ENCODE results near the gene TAB3. TPM values are rescaled to one million over a fixed set of nuclear protein-coding genes. Genes with fewer than 3 reads are reported as not detected.

Gene TAB3
- total RNA-seq, 1 donor from 2014 or later = 20.0 TPM

- Histone ChIP-seq H3K9ac (no peak overlapping the region), H3F3A (ENCODE audit: low read depth) (no peaks in the 10 kb centered on the region), H3K79me2 (ENCODE audit: low read depth) (no peaks in the 10 kb centered on the region), H3K27me3 (no peaks in the 10 kb centered on the region), H3K36me3 (no peaks in the 10 kb centered on the region), H3K4me2 (no peak overlapping the region), H4K20me1 (ENCODE audit: low read depth) (no peaks in the 10 kb centered on the region), H3K4me1 (no peaks in the 10 kb centered on the region), H3K4me3 (no peak overlapping the region), H2AFZ (replicated peaks) (no peak overlapping the region), H3K9me3 (ENCODE audit: low read depth) (no peaks in the 10 kb centered on the region), H3K27ac (no peak overlapping the region)
- DNase-seq (ENCODE audit: low spot score) = no peak
- H3K9me3 Mint-ChIP-seq = peaks cover 2% of the 10 kb centered on the region
- peaks cover 20% of the 10 kb centered on the region for H3K4me1 Mint-ChIP-seq
- no peak overlapping the region for H3K4me3 Mint-ChIP-seq
- no peaks in the 10 kb centered on the region for H3K36me3 Mint-ChIP-seq
- no peak overlapping the region for H3K27ac Mint-ChIP-seq
- TF ChIP-seq EZH2 (IDR thresholded peaks at IDR 0.05) = no peak
- TF ChIP-seq EZH2phosphoT487 (IDR thresholded peaks at IDR 0.05) = no peak
- no peak for TF ChIP-seq CTCF (IDR thresholded peaks at IDR 0.05)
- no peaks in the 10 kb centered on the region for H3K27me3 Mint-ChIP-seq (ENCODE audit: insufficient read depth, low read depth)
Observed at GRCh38 chrX:30906726-30907125, 17.7 kb upstream of the TAB3 start.

GRCh38 chrX:30905321-30905720 lies 16.3 kb upstream of the TAB3 start:
- TF ChIP-seq EZH2phosphoT487 (IDR thresholded peaks at IDR 0.05) = no peak
- no peak for TF ChIP-seq EZH2 (IDR thresholded peaks at IDR 0.05)
- TF ChIP-seq CTCF (IDR thresholded peaks at IDR 0.05) = no peak
- no peak overlapping the region for H3K4me2 ChIP-seq
- H3K27ac Mint-ChIP-seq = no peak overlapping the region
- no peaks in the 10 kb centered on the region for H3K36me3 ChIP-seq
- no peak overlapping the region for H2AFZ ChIP-seq (replicated peaks)
- H3K27me3 Mint-ChIP-seq (ENCODE audit: insufficient read depth, low read depth) = peaks cover 2% of the 10 kb centered on the region
- H3K9me3 ChIP-seq (ENCODE audit: low read depth) = no peaks in the 10 kb centered on the region
- H3K27ac ChIP-seq = no peak overlapping the region
- H3K4me3 ChIP-seq = no peak overlapping the region
- H3K4me1 Mint-ChIP-seq = peaks cover 16% of the 10 kb centered on the region
- no peaks in the 10 kb centered on the region for H3K36me3 Mint-ChIP-seq
- no peak overlapping the region for H3K9ac ChIP-seq
- H4K20me1 ChIP-seq (ENCODE audit: low read depth) = no peaks in the 10 kb centered on the region
- no peaks in the 10 kb centered on the region for H3K4me1 ChIP-seq
- no peaks in the 10 kb centered on the region for H3K79me2 ChIP-seq (ENCODE audit: low read depth)
- DNase-seq (ENCODE audit: low spot score) = no peak
- H3F3A ChIP-seq (ENCODE audit: low read depth) = no peaks in the 10 kb centered on the region
- no peak overlapping the region for H3K4me3 Mint-ChIP-seq
- no peaks in the 10 kb centered on the region for H3K27me3 ChIP-seq
- peaks cover 2% of the 10 kb centered on the region for H3K9me3 Mint-ChIP-seq

- Mint-ChIP-seq H3K9me3 (peaks cover 2% of the 10 kb centered on the region), H3K4me1 (peaks cover 10% of the 10 kb centered on the region), H3K4me3 (no peak overlapping the region), H3K27ac (no peak overlapping the region), H3K27me3 (ENCODE audit: insufficient read depth, low read depth) (peaks cover 2% of the 10 kb centered on the region), H3K36me3 (no peaks in the 10 kb centered on the region)
- TF ChIP-seq CTCF (IDR thresholded peaks at IDR 0.05) = no peak
- no peak overlapping the region for H3K4me2 ChIP-seq
- no peaks in the 10 kb centered on the region for H3K27me3 ChIP-seq
- no peaks in the 10 kb centered on the region for H3K36me3 ChIP-seq
- no peaks in the 10 kb centered on the region for H3K9me3 ChIP-seq (ENCODE audit: low read depth)
- H4K20me1 ChIP-seq (ENCODE audit: low read depth) = no peaks in the 10 kb centered on the region
- no peak for DNase-seq (ENCODE audit: low spot score)
- H3K4me1 ChIP-seq = no peaks in the 10 kb centered on the region
- no peak overlapping the region for H3K9ac ChIP-seq
- no peaks in the 10 kb centered on the region for H3F3A ChIP-seq (ENCODE audit: low read depth)
- H2AFZ ChIP-seq (replicated peaks) = no peak overlapping the region
- no peaks in the 10 kb centered on the region for H3K79me2 ChIP-seq (ENCODE audit: low read depth)
- H3K4me3 ChIP-seq = no peak overlapping the region
- no peak overlapping the region for H3K27ac ChIP-seq
Observed at GRCh38 chrX:30904632-30905031, 15.6 kb upstream of the TAB3 start.

- Histone ChIP-seq H4K20me1 (ENCODE audit: low read depth) (no peaks in the 10 kb centered on the region), H3F3A (ENCODE audit: low read depth) (no peaks in the 10 kb centered on the region), H3K36me3 (no peaks in the 10 kb centered on the region), H3K4me2 (no peak overlapping the region), H2AFZ (replicated peaks) (no peak overlapping the region), H3K4me3 (no peak overlapping the region), H3K27me3 (no peaks in the 10 kb centered on the region), H3K9me3 (ENCODE audit: low read depth) (no peaks in the 10 kb centered on the region), H3K4me1 (no peaks in the 10 kb centered on the region), H3K79me2 (ENCODE audit: low read depth) (no peaks in the 10 kb centered on the region), H3K9ac (no peak overlapping the region), H3K27ac (no peak overlapping the region)
- TF ChIP-seq EZH2phosphoT487 (IDR thresholded peaks at IDR 0.05) (no peak), CTCF (IDR thresholded peaks at IDR 0.05) (no peak), EZH2 (IDR thresholded peaks at IDR 0.05) (no peak)
- Mint-ChIP-seq H3K4me3 (no peak overlapping the region), H3K27ac (no peak overlapping the region), H3K36me3 (no peaks in the 10 kb centered on the region), H3K9me3 (peaks cover 2% of the 10 kb centered on the region), H3K27me3 (ENCODE audit: insufficient read depth, low read depth) (peaks cover 2% of the 10 kb centered on the region), H3K4me1 (peaks cover 5% of the 10 kb centered on the region)
- DNase-seq (ENCODE audit: low spot score) = no peak
Observed at GRCh38 chrX:30904186-30904585, 15.1 kb upstream of the TAB3 start.
